GM19239 (cell line): ENCODE measurements around the gene IFT122.
A peak's percentile ranks its signal among the peaks of the same experiment; 100 is the strongest.
"Not testable (repeated sequence)": the region's sequence is repeated elsewhere in the genome, so short reads cannot be mapped to it uniquely, and the experiment has no call there.

Experiments used
- DNase-seq: peaks from one replicate; pipeline ENCODE4 v3.0.0; 2011; ENCODE audit warnings: low spot score; ENCODE audit not compliant: insufficient read length
- FAIRE-seq: peaks from 2 replicates; lab custom pipeline; 2011; peaks lifted over from hg19 to GRCh38; lab: Jason Lieb, UNC

Gene IFT122

GRCh38 chr3:129439817-129440617, at the start of gene IFT122, which contains the start of gene MBD4:
Gene IFT122 (plus strand): TSS chr3:129440224. CDS start chr3:129440331, 107 bp downstream.
Gene MBD4 (minus strand): TSS chr3:129439948. CDS start chr3:129439833, 115 bp downstream.
- FAIRE-seq (peak; percentile 98), DNase-seq (peak; percentile 91)

- not testable (repeated sequence) for DNase-seq, FAIRE-seq
These were observed 48.4 kb upstream of the IFT122 start for GRCh38 chr3:129391583-129391982.

- FAIRE-seq, DNase-seq: not testable (repeated sequence)
These were observed 47.7 kb upstream of the IFT122 start for GRCh38 chr3:129392106-129392887.

- no peak for FAIRE-seq
- no peak for DNase-seq
These were observed 46.8 kb upstream of the IFT122 start for GRCh38 chr3:129393271-129393670.

- FAIRE-seq, DNase-seq: not testable (repeated sequence)
These were observed 46.1 kb upstream of the IFT122 start for GRCh38 chr3:129393760-129394564.

- FAIRE-seq (no peak), DNase-seq (no peak)
These were observed 41.2 kb upstream of the IFT122 start for GRCh38 chr3:129398803-129399144.

- FAIRE-seq (peak; percentile 89), DNase-seq (peak; percentile 76)
These were observed 40.7 kb upstream of the IFT122 start for GRCh38 chr3:129399145-129399894.

GRCh38 chr3:129399895-129400357, 40.1 kb upstream of the IFT122 start:
- FAIRE-seq (no peak), DNase-seq (no peak)

GRCh38 chr3:129402210-129402609, 37.8 kb upstream of the IFT122 start:
- DNase-seq (no peak), FAIRE-seq (no peak)

GRCh38 chr3:129402616-129403015, 37.4 kb upstream of the IFT122 start:
- DNase-seq (no peak), FAIRE-seq (no peak)

- no peak for DNase-seq
- no peak for FAIRE-seq
These were observed 36.6 kb upstream of the IFT122 start for GRCh38 chr3:129403450-129403849.

- FAIRE-seq (no peak), DNase-seq (no peak)
These were observed 35.9 kb upstream of the IFT122 start for GRCh38 chr3:129404130-129404529.

GRCh38 chr3:129404610-129405009, 35.4 kb upstream of the IFT122 start:
- FAIRE-seq (peak; percentile 64), DNase-seq (peak; percentile 26)

- DNase-seq = no peak
- no peak for FAIRE-seq
These were observed 30.5 kb upstream of the IFT122 start for GRCh38 chr3:129409541-129409940.

- no peak for DNase-seq
- no peak for FAIRE-seq
These were observed 29.1 kb upstream of the IFT122 start for GRCh38 chr3:129410971-129411370.

- FAIRE-seq (no peak), DNase-seq (no peak)
These were observed 27.4 kb upstream of the IFT122 start for GRCh38 chr3:129412542-129413198.

GRCh38 chr3:129413238-129413637, 26.8 kb upstream of the IFT122 start:
- not testable (repeated sequence) for FAIRE-seq, DNase-seq

- FAIRE-seq (no peak), DNase-seq (no peak)
These were observed 26.1 kb upstream of the IFT122 start for GRCh38 chr3:129413687-129414506.
